ENCODE measurements around the gene PRM3.

PRM3 gene

GRCh38 chr16:11258553-11259492 lies 14.6 kb downstream of the PRM3 start:
- no peak for FAIRE-seq

- FAIRE-seq = peak; percentile 41
Observed at GRCh38 chr16:11257131-11257938, 16.1 kb downstream of the PRM3 start.

- FAIRE-seq = no peak
Observed at GRCh38 chr16:11256661-11257130, 16.7 kb downstream of the PRM3 start.

DNA sequence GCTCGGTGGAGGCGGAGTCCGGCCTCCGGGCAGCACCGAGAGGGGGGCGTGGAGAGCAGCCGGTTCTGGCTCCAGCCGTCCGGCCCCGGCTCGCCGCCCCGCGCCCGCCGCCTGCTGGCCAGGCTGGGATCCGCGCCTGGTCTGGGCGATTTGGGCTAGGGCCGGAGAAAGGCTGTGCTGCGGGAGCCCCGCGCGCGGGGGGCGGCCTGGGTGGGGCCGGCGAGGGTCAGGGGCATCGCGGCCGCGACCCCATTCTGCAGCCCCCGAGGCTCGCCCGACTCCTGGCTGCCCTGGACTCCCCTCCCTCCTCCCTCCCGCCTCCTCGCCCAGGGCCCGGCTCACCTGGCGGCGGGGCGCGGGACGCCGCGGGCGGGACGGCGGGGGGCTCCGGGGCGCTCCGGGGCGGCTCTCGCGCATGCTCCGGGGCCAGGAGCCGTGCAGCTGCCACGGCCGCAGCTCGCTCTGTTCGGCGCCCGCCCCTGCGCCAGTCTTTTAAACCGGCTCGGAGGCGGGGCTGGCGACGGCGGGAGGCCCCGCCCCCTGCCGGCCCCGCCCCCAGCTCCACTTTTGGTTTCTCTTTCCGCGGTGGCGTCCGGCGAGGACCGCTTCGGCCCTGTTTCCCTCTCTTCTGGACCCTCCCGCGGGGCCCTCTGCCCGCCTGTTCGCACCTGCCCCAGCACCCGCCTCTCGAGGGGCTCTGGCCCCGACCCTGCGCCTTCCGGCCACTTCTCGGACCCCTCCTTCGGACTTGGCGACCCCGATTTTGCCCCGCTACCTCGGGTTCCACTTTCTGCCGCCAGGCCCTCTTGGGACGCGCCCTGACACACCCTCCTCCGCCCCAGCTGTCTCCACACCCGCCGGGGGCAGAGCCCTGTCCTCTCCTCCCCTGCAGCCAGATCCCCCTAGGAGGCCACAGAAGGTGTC lies 17.4 kb downstream of the PRM3 start, which contains the start of gene SOCS1:
Gene SOCS1, minus strand, starts transcription at position 468 of the 924 bp plus-strand sequence. CDS start 726 bp downstream, outside the sequence.
- FAIRE-seq = no peak

DNA sequence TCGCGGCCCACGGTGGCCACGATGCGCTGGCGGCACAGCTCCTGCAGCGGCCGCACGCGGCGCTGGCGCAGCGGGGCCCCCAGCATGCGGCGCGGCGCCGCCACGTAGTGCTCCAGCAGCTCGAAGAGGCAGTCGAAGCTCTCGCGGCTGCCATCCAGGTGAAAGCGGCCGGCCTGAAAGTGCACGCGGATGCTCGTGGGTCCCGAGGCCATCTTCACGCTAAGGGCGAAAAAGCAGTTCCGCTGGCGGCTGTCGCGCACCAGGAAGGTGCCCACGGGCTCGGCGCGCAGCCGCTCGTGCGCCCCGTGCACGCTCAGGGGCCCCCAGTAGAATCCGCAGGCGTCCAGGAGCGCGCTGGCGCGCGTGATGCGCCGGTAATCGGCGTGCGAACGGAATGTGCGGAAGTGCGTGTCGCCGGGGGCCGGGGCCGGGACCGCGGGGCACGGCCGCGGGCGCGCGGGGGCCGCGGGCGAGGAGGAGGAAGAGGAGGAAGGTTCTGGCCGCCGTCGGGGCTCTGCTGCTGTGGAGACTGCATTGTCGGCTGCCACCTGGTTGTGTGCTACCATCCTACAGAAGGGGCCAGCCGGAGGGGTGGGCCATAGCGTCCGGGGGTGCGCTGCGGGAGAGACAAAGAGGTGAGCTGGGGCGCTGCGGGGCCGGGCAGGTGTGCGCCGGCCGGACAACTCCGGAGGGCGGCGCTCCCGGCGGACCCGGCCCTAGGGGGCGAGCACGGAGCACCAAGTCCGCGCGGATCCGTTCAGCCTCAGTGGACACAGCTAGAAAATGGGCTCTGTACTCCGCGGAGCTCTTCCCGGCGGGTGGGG lies 18.3 kb downstream of the PRM3 start:
- no peak for FAIRE-seq

DNA sequence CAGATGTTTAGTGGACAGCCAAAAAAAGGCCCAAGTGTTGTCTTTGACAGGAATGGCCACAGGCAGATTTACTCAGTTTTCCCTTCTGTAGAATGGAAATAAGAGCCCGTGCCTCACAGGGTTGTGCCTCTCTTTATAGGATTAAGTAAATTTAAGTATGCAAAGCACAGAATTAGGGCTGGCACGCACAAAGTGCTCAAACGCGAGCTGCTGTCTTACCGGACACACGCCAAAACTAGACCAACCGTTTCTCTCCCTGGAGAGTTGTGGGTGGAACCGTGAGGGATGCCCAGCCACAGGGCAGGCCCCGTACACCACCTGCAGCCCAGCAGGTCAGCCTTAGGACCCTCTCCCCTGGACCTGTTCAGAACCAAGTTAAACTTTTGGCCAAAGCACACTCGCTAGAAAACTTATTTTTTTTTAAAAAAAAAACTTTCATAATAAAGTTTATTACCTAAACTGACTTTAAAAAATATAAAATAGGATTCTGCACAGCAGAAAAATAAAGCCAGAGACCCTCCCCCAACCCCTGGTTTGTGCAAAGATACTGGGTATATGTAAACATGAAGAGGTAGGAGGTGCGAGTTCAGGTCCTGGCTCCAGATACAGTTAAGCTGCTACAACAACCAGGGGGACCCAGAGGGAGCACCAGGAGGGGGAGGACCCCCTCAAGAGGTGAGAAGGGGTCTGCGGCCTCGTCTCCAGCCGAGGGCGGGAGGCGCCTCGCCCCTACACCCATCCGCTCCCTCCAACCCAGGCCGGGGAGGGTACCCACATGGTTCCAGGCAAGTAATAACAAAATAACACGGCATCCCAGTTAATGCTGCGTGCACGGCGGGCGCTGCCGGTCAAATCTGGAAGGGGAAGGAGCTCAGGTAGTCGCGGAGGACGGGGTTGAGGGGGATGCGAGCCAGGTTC lies 19.2 kb downstream of the PRM3 start:
- no peak for FAIRE-seq

- no peak for FAIRE-seq
Observed at GRCh38 chr16:11253009-11253994, 20.1 kb downstream of the PRM3 start.

GRCh38 chr16:11252482-11252931 lies 20.9 kb downstream of the PRM3 start:
- no peak for FAIRE-seq

- FAIRE-seq = no peak
Observed at GRCh38 chr16:11251525-11252481, 21.6 kb downstream of the PRM3 start.

GRCh38 chr16:11250786-11251524 lies 22.5 kb downstream of the PRM3 start:
- no peak for FAIRE-seq

DNA sequence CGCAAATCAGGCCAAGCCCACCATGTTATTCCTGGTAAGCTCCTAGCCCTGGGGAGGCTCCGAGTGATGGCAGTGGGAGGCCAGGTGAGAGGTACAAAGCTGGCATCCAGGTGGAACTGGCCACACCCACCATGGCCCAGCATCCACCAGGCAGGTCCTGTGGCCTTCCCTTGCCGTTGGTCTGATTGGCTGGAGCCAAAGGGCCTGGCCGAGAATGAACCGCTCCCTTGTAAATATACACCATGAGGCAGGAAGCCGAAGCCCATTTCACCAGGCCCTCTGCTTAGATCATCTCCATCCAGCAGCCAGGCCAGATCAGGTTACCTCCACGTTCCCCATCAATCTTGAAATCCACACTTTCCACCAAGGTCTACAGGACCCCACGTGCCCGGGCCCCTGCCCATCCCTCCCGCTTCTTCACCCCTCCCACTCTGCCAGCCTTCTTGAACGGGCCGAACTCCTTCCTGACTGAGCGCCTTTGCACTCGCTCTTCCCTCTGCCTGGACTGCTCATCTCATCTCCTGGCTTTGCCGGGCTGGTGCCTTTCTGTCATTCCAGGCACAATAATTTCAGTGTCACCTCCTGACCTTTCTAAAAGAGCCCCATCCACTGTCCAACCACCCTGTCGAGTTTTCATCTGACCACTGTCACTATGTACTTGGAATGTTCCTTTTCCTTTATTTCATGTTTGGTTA lies 23.2 kb downstream of the PRM3 start:
- no peak for FAIRE-seq

DNA sequence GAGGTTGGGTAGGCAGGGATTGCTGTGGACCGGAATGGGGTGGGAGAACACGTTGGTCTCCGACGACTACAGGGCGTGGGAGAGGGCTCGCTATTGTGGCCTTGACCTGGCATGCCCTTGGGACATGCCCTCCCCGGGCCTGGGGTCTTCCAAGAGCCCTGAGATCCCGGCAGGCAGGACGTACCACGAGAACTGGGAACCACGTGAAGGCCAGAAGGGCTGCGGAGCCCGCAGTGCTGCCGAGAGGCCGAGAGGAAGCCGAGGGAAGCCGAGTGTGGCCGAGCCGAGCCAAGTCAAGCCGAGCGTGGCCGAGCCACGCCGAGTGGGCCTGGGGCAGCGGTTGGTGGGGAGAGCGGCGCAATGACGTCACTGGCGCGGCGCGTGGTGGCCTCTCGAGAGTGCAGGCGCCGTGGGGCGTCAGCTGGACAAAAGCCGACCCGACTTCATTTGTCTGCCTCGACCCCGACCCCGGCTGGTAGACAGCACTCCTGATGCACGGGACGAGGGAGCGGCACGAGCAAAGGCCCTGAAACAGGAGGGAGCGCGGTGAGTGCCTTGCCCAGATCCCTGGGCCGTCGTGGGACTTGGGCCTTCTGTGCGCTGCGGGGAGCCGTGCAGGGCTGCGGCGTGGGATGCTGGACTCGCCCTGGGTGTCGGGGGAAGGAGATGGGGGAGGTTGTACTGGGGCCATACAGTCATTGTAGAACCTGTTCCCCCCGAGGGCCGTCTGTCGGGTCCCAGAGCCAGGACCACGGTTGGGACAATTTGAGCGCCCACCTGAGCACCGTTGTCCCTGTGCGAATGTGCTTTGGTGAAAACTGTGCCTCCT lies 24.0 kb downstream of the PRM3 start:
- FAIRE-seq = no peak

- no peak for FAIRE-seq
Observed at GRCh38 chr16:11248133-11248532, 25.3 kb downstream of the PRM3 start.

- no peak for FAIRE-seq
Observed at GRCh38 chr16:11245988-11246387, 27.4 kb downstream of the PRM3 start.

GRCh38 chr16:11245222-11245737 lies 28.1 kb downstream of the PRM3 start:
- no peak for FAIRE-seq
